ENCODE results near the gene CYP2W1.
"Not testable (repeated sequence)": the region's sequence is repeated elsewhere in the genome, so short reads cannot be mapped to it uniquely, and the experiment has no call there.

Gene CYP2W1, protein sequence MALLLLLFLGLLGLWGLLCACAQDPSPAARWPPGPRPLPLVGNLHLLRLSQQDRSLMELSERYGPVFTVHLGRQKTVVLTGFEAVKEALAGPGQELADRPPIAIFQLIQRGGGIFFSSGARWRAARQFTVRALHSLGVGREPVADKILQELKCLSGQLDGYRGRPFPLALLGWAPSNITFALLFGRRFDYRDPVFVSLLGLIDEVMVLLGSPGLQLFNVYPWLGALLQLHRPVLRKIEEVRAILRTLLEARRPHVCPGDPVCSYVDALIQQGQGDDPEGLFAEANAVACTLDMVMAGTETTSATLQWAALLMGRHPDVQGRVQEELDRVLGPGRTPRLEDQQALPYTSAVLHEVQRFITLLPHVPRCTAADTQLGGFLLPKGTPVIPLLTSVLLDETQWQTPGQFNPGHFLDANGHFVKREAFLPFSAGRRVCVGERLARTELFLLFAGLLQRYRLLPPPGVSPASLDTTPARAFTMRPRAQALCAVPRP

DNA sequence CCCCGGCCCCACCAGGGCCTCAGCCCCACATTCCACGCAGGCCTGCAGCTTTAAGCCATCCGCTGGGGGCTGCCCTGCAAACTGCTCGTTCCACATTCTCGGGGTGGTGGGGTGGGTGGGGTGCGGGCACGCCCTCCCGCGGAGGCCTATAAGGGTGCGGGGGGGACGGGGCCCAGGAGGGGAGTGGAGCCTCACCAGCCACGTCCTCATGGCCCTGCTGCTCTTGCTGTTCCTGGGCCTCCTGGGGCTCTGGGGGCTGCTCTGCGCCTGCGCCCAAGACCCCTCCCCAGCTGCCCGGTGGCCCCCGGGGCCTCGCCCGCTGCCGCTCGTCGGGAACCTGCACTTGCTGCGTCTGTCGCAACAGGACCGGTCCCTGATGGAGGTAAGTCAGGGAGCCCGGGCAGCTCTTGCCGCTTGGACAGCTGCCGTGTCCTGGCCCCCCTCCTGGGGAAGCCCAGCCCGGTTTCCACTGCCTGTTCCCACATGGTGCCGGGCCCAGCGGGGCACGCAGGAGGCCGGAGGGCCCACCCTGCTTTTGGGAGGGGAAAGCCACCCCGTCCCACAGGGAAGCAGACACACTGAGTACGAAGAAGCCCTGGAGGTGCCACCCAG is at the start of gene CYP2W1:
Gene CYP2W1 (plus strand): TSS at position 178 of the 612 bp plus-strand sequence. CDS start 31 bp downstream, at position 209.
- no peak for DNase-seq

DNA sequence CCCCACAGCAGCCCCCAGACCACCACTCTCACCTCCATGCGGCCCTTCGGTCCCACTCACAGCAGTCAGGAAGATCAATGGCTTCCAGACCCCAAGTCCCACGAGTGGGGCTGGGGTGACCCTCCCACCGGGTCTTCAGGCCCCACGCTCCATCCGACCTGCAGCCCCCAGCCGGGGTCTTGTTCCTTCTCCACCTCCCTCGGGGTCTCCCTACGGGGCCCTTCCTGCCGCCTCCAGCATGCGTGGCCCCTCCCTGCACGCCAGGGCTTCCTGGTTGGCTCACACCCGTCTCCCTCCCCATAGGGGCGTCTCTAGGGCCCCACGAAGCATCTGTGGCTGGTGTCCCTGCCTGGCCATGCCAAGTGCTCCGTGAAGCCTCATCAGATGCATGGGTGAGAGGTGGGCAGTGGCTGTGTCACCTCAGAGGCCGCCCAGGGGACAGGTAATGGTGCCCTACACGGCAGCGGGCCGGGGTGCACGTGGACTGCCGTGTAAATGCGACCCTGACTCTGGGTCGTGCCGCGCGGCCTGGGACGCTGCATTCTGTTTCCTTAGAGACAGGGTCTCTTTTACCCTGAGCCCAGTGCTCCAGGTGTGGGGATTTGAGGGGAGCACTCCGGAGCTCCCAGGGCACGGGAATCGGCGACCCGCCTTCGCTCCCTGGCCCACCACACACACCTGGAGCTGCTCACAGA is 48.4 kb upstream of the CYP2W1 start:
- DNase-seq, result no peak

DNA sequence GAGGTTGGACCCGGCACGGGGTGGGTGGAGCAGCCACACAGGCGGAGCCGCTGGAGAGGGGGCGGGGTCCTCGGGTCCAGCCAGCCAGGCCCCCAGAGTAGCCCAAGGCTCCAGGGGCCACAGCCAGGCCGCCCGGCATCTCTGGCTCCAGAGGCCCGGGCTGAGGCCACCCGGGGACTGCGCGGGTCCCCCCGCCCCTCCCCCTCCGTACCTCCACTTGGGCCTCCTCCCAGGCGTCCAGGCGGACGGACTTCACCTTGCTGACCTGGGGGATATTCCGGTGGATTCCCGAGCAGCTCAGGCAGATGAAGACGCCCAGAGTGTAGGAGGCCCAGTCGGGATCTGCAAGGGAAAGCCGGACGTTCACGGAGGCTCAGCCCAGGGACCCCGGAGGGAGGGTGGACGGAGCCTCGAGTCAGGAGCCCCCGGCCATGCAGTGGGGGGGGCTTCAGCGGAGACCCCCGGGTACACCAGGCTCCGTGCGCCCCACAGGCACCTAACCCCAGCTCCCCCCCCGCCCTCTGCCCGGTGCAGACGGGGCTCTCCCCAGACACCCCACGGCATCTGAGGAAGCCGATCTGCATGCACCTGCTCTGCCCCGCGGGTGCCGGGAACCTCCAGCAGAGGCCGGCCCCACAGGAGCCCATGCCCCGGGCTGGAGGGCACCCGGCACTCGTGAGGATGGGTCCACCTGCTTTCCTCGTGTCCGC is 47.7 kb upstream of the CYP2W1 start:
- no peak for DNase-seq

- no peak for DNase-seq
Measured at GRCh38 chr7:935874-936385, 47.1 kb upstream of the CYP2W1 start.

- peak; percentile 56 for DNase-seq
Measured at GRCh38 chr7:936386-937054, 46.5 kb upstream of the CYP2W1 start.

GRCh38 chr7:937856-938484 is 45.0 kb upstream of the CYP2W1 start:
- no peak for DNase-seq

- no peak for DNase-seq
Measured at GRCh38 chr7:938546-939185, 44.3 kb upstream of the CYP2W1 start.

DNA sequence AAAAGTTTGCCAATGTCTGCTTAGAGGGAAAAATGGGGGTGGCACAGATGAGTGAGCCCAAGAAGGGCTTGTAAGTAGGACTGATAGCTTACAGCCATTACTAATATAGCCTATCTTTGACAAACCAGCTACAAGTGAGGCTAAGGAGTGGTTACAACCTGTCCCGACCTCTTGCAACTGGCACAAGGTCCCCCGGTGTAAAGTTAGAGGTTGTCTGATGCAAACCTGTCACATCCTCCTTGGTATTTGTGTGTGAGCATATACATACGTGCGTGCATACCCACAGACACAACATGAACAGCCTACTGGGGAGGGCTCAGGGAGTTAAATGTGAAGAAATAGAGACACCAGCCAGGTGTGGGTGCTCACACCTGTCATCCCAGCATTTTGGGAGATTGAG is 43.1 kb upstream of the CYP2W1 start:
- no peak for DNase-seq

DNA sequence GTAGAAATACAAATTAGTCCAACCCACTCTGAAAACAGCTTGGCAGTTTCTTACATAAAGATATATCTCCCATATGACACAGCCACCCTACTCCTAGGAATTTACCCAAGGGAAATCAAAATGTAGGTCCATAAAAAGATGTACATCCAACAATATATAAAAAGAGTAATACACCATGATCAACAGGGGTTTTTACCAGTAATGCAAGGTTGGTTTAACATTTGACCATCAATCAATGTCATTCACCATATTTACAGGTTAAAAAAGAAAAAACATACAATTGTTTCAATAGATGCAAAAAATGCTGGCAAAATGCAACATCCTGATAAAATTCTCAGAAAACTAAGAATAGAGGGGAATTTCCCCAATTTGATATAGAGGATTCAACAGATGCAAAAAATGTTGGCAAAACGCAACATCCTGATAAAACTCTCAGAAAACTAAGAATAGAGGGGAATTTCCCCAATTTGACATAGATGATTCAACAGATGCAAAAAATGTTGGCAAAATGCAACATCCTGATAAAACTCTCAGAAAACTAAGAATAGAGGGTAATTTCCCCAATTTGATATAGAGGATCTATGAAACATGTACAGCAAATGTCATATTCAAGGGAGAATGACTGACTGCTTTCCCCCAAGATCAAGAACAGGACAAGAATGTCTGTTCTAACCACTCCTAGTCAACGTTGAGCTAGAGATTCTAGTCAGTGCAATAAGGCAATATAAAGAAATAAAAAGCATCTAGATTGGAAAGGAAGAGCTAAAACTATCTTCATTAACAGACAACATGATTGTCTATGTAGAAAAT is 42.2 kb upstream of the CYP2W1 start:
- no peak for DNase-seq

GRCh38 chr7:943793-944192 is 39.2 kb upstream of the CYP2W1 start:
- not testable (repeated sequence) for DNase-seq

- DNase-seq, result no peak
Measured at GRCh38 chr7:944744-945143, 38.2 kb upstream of the CYP2W1 start.

GRCh38 chr7:945147-945555 is 37.8 kb upstream of the CYP2W1 start:
- no peak for DNase-seq

- no peak for DNase-seq
Measured at GRCh38 chr7:945556-946255, 37.3 kb upstream of the CYP2W1 start.

- no peak for DNase-seq
Measured at GRCh38 chr7:946256-946996, 36.6 kb upstream of the CYP2W1 start.

DNA sequence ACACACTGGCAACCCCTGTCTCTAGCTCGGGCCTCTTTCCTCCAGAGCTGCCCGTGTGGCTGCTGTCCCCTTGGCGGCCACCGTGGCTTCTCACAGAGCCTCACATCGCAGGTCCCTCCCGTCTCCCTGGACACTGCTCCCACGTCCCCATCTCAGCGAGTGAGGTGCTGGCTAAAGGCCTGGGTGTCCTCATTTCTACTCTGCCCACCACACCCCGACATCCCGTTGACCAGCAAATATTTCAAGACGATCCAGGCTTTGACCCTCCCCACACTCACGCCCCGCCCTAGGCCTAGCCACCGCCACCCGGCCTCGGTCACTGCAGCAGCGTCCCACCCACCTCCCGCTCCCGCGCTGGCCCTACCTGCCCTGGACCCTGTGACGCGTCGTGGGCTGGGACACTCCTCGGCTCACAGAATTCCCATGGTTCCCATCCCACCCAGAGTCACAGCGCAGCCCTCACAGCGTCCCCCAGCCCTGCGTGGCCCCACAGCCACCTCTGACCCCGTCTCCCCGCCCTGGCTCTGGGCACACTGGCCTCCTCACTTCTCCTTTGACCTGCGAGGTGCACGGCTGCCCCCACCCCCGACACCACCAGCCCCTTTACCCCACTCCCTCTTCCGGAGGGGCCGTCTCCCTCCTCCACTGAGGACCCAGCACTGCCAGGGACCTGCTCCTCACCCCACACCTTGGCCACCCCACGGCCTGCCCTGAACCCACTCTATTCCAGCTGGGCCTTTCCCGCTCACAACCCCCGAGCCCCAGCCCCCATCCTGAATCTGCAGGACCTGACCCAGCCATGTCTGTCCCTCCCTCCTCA is 35.4 kb upstream of the CYP2W1 start:
- no peak for DNase-seq

GRCh38 chr7:949021-949934 is 33.7 kb upstream of the CYP2W1 start:
- no peak for DNase-seq
